Measurements from ENCODE around the gene TRAK1. TPM values are rescaled to one million over a fixed set of nuclear protein-coding genes. Genes with fewer than 3 reads are reported as not detected.
A peak's percentile ranks its signal among the peaks of the same experiment; 100 is the strongest.

The TRAK1 gene
- total and polyA plus RNA-seq, 2 donors (not counting 1 experiment from before 2014, with no cell fraction given) = 71.3 to 129 TPM

- H3K9ac ChIP-seq (ENCODE audit: low read length) = no peak overlapping the region
- H3K27ac ChIP-seq (ENCODE audit: low read length in 2 of 2) = peak overlapping the region in 1 of 2 donors; percentile 54
- H3K79me2 ChIP-seq (ENCODE audit: control insufficient read depth, insufficient read depth, low read length) = peaks cover 98% of the 10 kb centered on the region
- H3K9me3 ChIP-seq (ENCODE audit: control extremely low read depth in 1 of 3, control insufficient read depth in 2 of 3, insufficient read depth in 1 of 3, low read length in 2 of 3) = peaks cover 0 to 4% (median 0%) of the 10 kb centered on the region in 3 donors
- CTCF ChIA-PET = interaction anchor here (1.0 to 2.9 kb wide), 6 partner anchors 8 to 139 kb away, joined by 3 to 22 read pairs (median 4); no protein-coding TSS in a partner anchor
- no peak overlapping the region for H3K4me3 ChIP-seq (ENCODE audit: control extremely low read depth in 1 of 5, extremely low read depth in 1 of 5, insufficient read depth in 1 of 5, low read depth in 2 of 5, low read length in 4 of 5)
- no peak for TF ChIP-seq CTCF (IDR thresholded peaks at IDR 0.05)
- no peak for TF ChIP-seq EZH2 (IDR thresholded peaks at IDR 0.05; ENCODE audit: borderline replicate concordance, insufficient read depth, low read depth, low read length, poor library complexity, severe bottlenecking)
- peaks cover 0 to 5% of the 10 kb centered on the region in 2 experiments for H3K36me3 ChIP-seq (replicated peaks in 1 of 2; ENCODE audit: control extremely low read depth in 1 of 2, control insufficient read depth in 1 of 2, extremely low read depth in 1 of 2, insufficient read depth in 2 of 2, low read length in 1 of 2)
- peaks cover 3% of the 10 kb centered on the region for H3K9me3 Mint-ChIP-seq (ENCODE audit: insufficient read depth)
- H3K27me3 Mint-ChIP-seq = no peaks in the 10 kb centered on the region
- POLR2A ChIA-PET = interaction anchor here (0.6 to 1.3 kb wide), 2 partner anchors 8 to 47 kb away, joined by 4 to 11 read pairs; no protein-coding TSS in a partner anchor
- peak overlapping the region; percentile 31 for H3K4me2 ChIP-seq (replicated peaks; ENCODE audit: low read depth, low read length, poor library complexity, severe bottlenecking)
- H3K27me3 ChIP-seq (replicated peaks in 1 of 4; ENCODE audit: control extremely low read depth in 1 of 4, control insufficient read depth in 3 of 4, insufficient read depth in 4 of 4, low read length in 3 of 4) = no peaks in the 10 kb centered on the region
- peak overlapping the region; percentile 62 for H3K27ac Mint-ChIP-seq
- ATAC-seq (ENCODE audit: low read depth) = no peak
- intact Hi-C loops (cut with micrococcal nuclease) = no loop called here
- peaks cover 61 to 71% of the 10 kb centered on the region in 2 donors for H3K4me1 ChIP-seq (ENCODE audit: control insufficient read depth in 2 of 2, insufficient read depth in 2 of 2, low read length in 2 of 2)
- H3K4me3 Mint-ChIP-seq = peak overlapping the region; percentile 1
- 92% methylated on average over 5 of the region's 10 CpGs for WGBS (ENCODE audit: insufficient coverage)
- DNase-seq = no peak
- peaks cover 36% of the 10 kb centered on the region for H4K20me1 ChIP-seq (ENCODE audit: control insufficient read depth, insufficient read depth, low read length, poor library complexity, severe bottlenecking)
- H2AFZ ChIP-seq (ENCODE audit: insufficient read depth, low read depth, low read length, poor library complexity, severe bottlenecking) = no peak overlapping the region
- H3K4me1 Mint-ChIP-seq = peaks cover 82% of the 10 kb centered on the region
Measured at GRCh38 chr3:42052484-42053351, 38.4 kb upstream of the TRAK1 start.

- Histone ChIP-seq H2AFZ (ENCODE audit: insufficient read depth, low read depth, low read length, poor library complexity, severe bottlenecking) (no peak overlapping the region), H3K4me2 (replicated peaks; ENCODE audit: low read depth, low read length, poor library complexity, severe bottlenecking) (no peak overlapping the region), H3K4me3 (ENCODE audit: control extremely low read depth in 1 of 5, extremely low read depth in 1 of 5, insufficient read depth in 1 of 5, low read depth in 2 of 5, low read length in 4 of 5) (no peak overlapping the region), H3K27ac (ENCODE audit: low read length in 2 of 2) (no peak overlapping the region), H4K20me1 (ENCODE audit: control insufficient read depth, insufficient read depth, low read length, poor library complexity, severe bottlenecking) (peaks cover 36% of the 10 kb centered on the region), H3K36me3 (replicated peaks in 1 of 2; ENCODE audit: control extremely low read depth in 1 of 2, control insufficient read depth in 1 of 2, extremely low read depth in 1 of 2, insufficient read depth in 2 of 2, low read length in 1 of 2) (peaks cover 0 to 5% of the 10 kb centered on the region in 2 experiments), H3K9ac (ENCODE audit: low read length) (no peak overlapping the region), H3K9me3 (ENCODE audit: control extremely low read depth in 1 of 3, control insufficient read depth in 2 of 3, insufficient read depth in 1 of 3, low read length in 2 of 3) (peaks cover 0 to 4% (median 0%) of the 10 kb centered on the region in 3 donors), H3K4me1 (ENCODE audit: control insufficient read depth in 2 of 2, insufficient read depth in 2 of 2, low read length in 2 of 2) (peaks cover 60 to 71% of the 10 kb centered on the region in 2 donors), H3K27me3 (replicated peaks in 1 of 4; ENCODE audit: control extremely low read depth in 1 of 4, control insufficient read depth in 3 of 4, insufficient read depth in 4 of 4, low read length in 3 of 4) (no peaks in the 10 kb centered on the region), H3K79me2 (ENCODE audit: control insufficient read depth, insufficient read depth, low read length) (peaks cover 97% of the 10 kb centered on the region)
- ChIA-PET CTCF (interaction anchor here (1.1 to 1.4 kb wide), 2 partner anchors 9 to 139 kb away, joined by 3 read pairs; no protein-coding TSS in a partner anchor), POLR2A (interaction anchor here (0.6 kb wide), 1 partner anchor 48 kb away, joined by 11 read pairs; no protein-coding TSS in a partner anchor)
- intact Hi-C loops (cut with micrococcal nuclease) = no loop called here
- ATAC-seq (ENCODE audit: low read depth) = no peak
- Mint-ChIP-seq H3K27me3 (no peaks in the 10 kb centered on the region), H3K9me3 (ENCODE audit: insufficient read depth) (peaks cover 3% of the 10 kb centered on the region), H3K4me3 (no peak overlapping the region), H3K27ac (peak overlapping the region; percentile 66), H3K4me1 (peaks cover 80% of the 10 kb centered on the region)
- WGBS (ENCODE audit: insufficient coverage) = 98% methylated on average over 7 of the region's 7 CpGs
- DNase-seq = no peak
- TF ChIP-seq CTCF (IDR thresholded peaks at IDR 0.05) = no peak
- TF ChIP-seq EZH2 (IDR thresholded peaks at IDR 0.05; ENCODE audit: borderline replicate concordance, insufficient read depth, low read depth, low read length, poor library complexity, severe bottlenecking) = no peak
Measured at GRCh38 chr3:42053476-42053875, 37.7 kb upstream of the TRAK1 start.

Measured in B cell (primary cell).